OCI-LY1 (cell line): ENCODE measurements around the gene HDX.

Source experiments
- H2AFZ ChIP-seq: fragments of 200-600 bp; sonication (generic), shearing (Covaris generic); 2 replicates; pipeline ENCODE4 v1.6.0; 2014; ENCODE audit warnings: antibody characterized with exemption, mild to moderate bottlenecking, low read length
- H3F3A ChIP-seq: fragments of 200-600 bp; sonication (generic), shearing (Covaris generic); 2 replicates; pipeline ENCODE4 v1.6.0; 2014; ENCODE audit warnings: mild to moderate bottlenecking, antibody characterized with exemption, low read length, moderate library complexity; ENCODE audit not compliant: insufficient read depth
- H3K27ac ChIP-seq: fragments of 200-600 bp; sonication (generic); 2 replicates; pipeline ENCODE4 v1.5.1; 2014; ENCODE audit warnings: low read length, mixed run types, mild to moderate bottlenecking, low read depth; ENCODE audit not compliant: poor library complexity, severe bottlenecking
- H3K27me3 ChIP-seq: fragments of 200-600 bp; sonication (generic); 2 replicates; pipeline ENCODE4 v1.6.0; 2014; ENCODE audit warnings: antibody characterized with exemption, mild to moderate bottlenecking, low read length, moderate library complexity; ENCODE audit not compliant: insufficient read depth
- H3K36me3 ChIP-seq: fragments of 200-600 bp; sonication (generic); 2 replicates; pipeline ENCODE4 v1.6.1; 2014; ENCODE audit warnings: mild to moderate bottlenecking, antibody characterized with exemption, low read length, moderate library complexity, mixed read lengths; ENCODE audit not compliant: insufficient read depth
- H3K4me1 ChIP-seq: fragments of 200-600 bp; sonication (generic); 2 replicates; pipeline ENCODE4 v1.5.1; 2014; ENCODE audit warnings: mild to moderate bottlenecking, low read length, moderate library complexity; ENCODE audit not compliant: insufficient read depth, severe bottlenecking
- H3K4me2 ChIP-seq: fragments of 200-600 bp; sonication (generic), shearing (Covaris generic); 2 replicates; pipeline ENCODE4 v1.6.1; 2014; ENCODE audit warnings: low read length
- H3K4me3 ChIP-seq: fragments of 200-600 bp; sonication (generic); 2 replicates; pipeline ENCODE4 v1.5.1; 2014; ENCODE audit warnings: low read length, low read depth, mild to moderate bottlenecking, mixed read lengths; ENCODE audit not compliant: poor library complexity, severe bottlenecking
- H3K79me2 ChIP-seq: fragments of 200-600 bp; shearing (Covaris generic); 2 replicates; pipeline ENCODE4 v1.6.1; 2016; ENCODE audit warnings: mixed run types, low read length, mixed read lengths; ENCODE audit not compliant: insufficient read depth
- H3K9ac ChIP-seq: fragments of 200-600 bp; sonication (generic), shearing (Covaris generic); 2 replicates; pipeline ENCODE4 v1.6.1; 2014; ENCODE audit warnings: mild to moderate bottlenecking, low read length, mixed read lengths
- H3K9me2 ChIP-seq: fragments of 200-600 bp; sonication (generic), shearing (Covaris generic); 2 replicates; pipeline ENCODE4 v1.6.1; 2014; ENCODE audit warnings: low read depth, mild to moderate bottlenecking, low read length, mixed read lengths
- H3K9me3 ChIP-seq: fragments of 200-600 bp; shearing (Covaris generic); 2 replicates; pipeline ENCODE4 v1.6.1; 2014; ENCODE audit warnings: low read length, mixed read lengths
- H4K20me1 ChIP-seq: fragments of 200-600 bp; sonication (generic), shearing (Covaris generic); 2 replicates; pipeline ENCODE4 v1.6.0; 2016; ENCODE audit warnings: mild to moderate bottlenecking, low read length; ENCODE audit not compliant: insufficient read depth
- EZH2 ChIP-seq: fragments of 200-600 bp; sonication (generic), shearing (Covaris generic); IDR thresholded peaks from 2 replicates; pipeline ENCODE4 v1.8.0; 2017; ENCODE audit warnings: borderline replicate concordance, mixed run types, mild to moderate bottlenecking, antibody characterized with exemption, low read length, moderate library complexity, mixed read lengths
- TF ChIP-seq, protein P1 (sequence below): fragments of 200-600 bp; sonication (generic), shearing (Covaris generic); IDR thresholded peaks from 2 replicates; pipeline ENCODE4 v1.5.1; 2017; ENCODE audit warnings: mild to moderate bottlenecking, antibody characterized with exemption, low read length, moderate library complexity, mixed read lengths

Gene HDX

DNA sequence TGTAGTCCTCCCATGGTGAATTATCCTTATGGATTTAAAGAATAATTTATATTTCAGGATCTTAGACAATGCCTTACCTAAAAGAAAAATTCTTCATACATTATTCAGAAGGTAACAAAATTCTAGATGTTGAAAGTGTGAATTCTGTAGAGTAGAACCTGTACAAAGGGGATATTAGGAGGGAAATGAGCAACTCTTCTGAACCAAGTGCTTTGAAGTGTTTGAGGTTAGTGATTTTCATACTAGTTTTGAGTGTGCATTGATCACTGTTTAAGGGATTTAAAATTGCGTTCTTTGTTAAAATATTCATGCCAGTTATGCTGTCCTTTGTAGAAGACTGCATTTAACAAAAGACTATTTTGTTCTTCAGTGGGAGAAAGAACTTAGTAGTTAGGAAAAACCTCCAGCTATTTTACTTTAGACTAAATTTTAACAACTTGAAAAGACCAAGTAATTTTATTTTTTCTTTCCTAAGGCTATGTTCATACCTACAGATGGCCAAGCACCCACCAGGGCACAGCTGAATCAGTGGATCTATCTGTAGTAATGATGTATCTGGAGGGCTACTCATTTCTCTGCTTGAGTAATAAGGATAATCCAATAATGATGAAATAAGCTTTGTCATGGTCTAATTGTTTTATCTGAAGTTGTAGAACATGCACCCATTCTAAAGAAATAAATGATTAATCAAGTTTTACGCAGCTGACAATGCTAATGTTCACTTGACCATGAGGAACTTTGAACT is 180.0 kb downstream of the HDX start:
- Histone ChIP-seq H3K4me3 (no peak overlapping the region), H3K9ac (no peak overlapping the region), H3K4me2 (no peak overlapping the region), H3K36me3 (no peaks in the 10 kb centered on the region), H2AFZ (no peak overlapping the region), H4K20me1 (no peaks in the 10 kb centered on the region), H3K79me2 (no peaks in the 10 kb centered on the region), H3K9me2 (no peaks in the 10 kb centered on the region), H3K4me1 (no peaks in the 10 kb centered on the region), H3K27me3 (no peaks in the 10 kb centered on the region), H3K27ac (no peak overlapping the region), H3F3A (no peaks in the 10 kb centered on the region), H3K9me3 (no peaks in the 10 kb centered on the region)
- TF ChIP-seq EZH2 = no peak
- TF ChIP-seq, protein P1, sequence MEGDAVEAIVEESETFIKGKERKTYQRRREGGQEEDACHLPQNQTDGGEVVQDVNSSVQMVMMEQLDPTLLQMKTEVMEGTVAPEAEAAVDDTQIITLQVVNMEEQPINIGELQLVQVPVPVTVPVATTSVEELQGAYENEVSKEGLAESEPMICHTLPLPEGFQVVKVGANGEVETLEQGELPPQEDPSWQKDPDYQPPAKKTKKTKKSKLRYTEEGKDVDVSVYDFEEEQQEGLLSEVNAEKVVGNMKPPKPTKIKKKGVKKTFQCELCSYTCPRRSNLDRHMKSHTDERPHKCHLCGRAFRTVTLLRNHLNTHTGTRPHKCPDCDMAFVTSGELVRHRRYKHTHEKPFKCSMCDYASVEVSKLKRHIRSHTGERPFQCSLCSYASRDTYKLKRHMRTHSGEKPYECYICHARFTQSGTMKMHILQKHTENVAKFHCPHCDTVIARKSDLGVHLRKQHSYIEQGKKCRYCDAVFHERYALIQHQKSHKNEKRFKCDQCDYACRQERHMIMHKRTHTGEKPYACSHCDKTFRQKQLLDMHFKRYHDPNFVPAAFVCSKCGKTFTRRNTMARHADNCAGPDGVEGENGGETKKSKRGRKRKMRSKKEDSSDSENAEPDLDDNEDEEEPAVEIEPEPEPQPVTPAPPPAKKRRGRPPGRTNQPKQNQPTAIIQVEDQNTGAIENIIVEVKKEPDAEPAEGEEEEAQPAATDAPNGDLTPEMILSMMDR = no peak

DNA sequence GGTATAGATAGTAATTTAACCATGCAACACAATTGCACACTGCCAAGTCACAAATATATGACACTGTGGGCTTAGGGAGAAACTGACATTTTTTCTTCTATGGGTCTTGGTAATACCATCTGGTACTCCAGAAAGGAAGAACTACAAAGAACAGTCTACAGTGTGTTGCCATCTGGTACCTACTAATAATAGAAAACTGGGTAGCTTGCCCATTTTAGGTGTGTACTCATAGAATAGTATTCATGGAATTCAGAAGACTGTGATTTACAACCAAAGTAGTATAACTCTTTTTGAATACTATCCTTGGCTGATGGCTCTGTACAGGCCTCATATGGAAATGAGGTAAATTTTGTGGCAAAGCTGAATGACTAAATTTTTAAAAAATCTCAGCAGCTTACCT is 181.6 kb downstream of the HDX start:
- Histone ChIP-seq H3K9me2 (no peaks in the 10 kb centered on the region), H3K36me3 (no peaks in the 10 kb centered on the region), H3K27me3 (no peaks in the 10 kb centered on the region), H4K20me1 (no peaks in the 10 kb centered on the region), H3F3A (no peaks in the 10 kb centered on the region), H2AFZ (no peak overlapping the region), H3K9me3 (no peaks in the 10 kb centered on the region), H3K9ac (no peak overlapping the region), H3K79me2 (no peaks in the 10 kb centered on the region), H3K4me3 (no peak overlapping the region), H3K27ac (no peak overlapping the region), H3K4me1 (no peaks in the 10 kb centered on the region), H3K4me2 (no peak overlapping the region)
- TF ChIP-seq EZH2 = no peak
- TF ChIP-seq, protein P1 = no peak

DNA sequence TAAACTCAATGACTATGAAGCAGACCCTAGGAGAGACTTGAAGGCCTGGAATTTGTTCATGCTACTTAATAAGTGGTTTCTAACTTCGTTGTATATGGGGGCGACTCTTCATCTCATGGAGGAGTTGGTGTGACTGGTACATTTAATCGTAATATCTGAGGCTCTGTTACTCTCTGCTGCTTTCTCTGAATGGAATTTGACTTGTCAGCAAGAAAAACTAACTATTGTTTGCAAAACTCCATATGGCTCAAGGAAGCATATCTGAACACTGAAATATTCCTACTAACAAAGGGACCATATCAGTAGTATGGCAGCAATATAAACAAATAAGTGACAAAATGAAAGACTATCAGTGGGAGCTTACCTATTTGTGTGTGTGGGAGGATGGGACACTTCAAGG is 182.2 kb downstream of the HDX start:
- H3F3A ChIP-seq = no peaks in the 10 kb centered on the region
- TF ChIP-seq EZH2 = no peak
- TF ChIP-seq, protein P1 = no peak
- H2AFZ ChIP-seq = no peak overlapping the region
- H3K27me3 ChIP-seq = no peaks in the 10 kb centered on the region
- H3K4me2 ChIP-seq = no peak overlapping the region
- no peaks in the 10 kb centered on the region for H3K9me3 ChIP-seq
- no peaks in the 10 kb centered on the region for H3K36me3 ChIP-seq
- no peaks in the 10 kb centered on the region for H3K79me2 ChIP-seq
- no peaks in the 10 kb centered on the region for H4K20me1 ChIP-seq
- no peak overlapping the region for H3K9ac ChIP-seq
- no peaks in the 10 kb centered on the region for H3K9me2 ChIP-seq
- no peaks in the 10 kb centered on the region for H3K4me1 ChIP-seq
- no peak overlapping the region for H3K27ac ChIP-seq
- no peak overlapping the region for H3K4me3 ChIP-seq
